ENCODE results near the gene THRB.

THRB gene

DNA sequence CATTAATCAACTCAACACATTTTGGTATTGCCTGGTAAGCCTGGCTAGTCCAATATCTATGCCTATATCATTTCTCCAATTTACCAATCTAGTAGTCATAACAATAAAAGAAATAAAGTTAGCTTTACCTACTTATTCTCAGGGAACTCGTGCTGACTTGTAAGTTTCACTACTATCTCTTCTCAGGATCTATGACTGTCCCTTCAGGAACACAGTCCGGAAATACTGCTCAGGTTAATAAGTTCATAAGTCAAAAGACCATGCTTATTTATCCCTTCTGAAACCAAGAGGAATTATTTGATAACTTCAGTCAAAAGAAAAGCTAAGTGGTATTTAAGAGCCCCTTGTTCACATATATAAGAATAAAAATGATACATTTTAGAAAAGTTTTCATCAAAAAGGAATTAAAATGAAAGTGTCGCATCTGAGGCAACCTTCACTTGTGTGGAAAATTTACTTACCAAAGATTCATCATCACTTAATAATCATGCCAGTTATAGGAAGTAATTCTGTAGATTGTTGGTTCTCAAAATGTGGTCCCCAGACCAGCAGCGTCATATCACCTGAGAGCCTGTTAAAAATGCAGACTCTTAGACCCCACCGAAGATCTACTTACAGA is 15.5 kb upstream of the THRB start:
- DNase-seq = no peak

DNA sequence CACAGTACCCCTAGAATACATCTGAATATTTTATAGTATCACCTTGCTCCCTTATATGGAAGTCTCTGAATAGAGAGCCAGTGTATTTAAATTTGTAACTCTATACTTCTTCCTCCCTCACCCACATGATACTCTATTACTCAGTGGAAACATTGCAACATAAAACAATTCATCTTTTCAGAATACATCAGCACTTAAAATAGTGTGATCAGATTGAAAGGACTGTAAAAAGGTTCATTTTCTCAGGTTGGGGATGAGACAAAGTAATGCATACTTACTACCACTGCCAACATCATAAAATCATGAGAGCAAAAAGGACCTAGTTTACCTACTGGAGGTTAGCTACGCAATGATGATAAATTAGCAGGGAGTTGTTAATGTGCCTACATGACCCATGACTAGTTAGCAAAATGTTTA is 13.8 kb upstream of the THRB start:
- DNase-seq = no peak

DNA sequence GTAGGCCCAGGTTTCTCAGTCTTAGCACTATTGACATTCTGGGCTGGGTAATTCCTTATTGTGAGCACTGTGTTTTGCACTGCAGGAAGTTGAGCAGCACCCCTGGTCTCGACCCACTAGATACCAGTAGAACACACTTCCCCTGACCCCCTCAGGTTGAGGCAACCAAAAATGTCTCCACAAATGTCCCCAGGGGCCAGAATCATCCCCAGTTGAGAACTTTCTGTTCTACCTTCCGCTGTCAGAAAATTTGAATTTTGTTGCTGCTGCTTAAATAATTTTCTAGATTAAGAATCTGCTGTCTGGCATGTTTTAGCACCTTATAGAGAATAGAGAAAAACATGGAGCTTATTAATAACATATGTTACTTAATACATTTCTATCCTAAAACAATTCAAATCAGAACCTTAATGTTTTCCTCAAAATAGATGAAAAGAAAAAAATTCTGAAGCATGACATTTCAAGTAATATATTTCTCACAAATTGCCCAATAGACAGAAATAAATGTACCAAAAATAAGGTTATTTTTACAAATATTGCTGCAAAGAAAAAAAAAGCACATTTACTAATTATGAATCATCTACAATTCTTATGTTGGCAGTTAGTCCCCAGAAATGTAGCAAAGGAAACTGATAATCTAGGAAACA is 13.2 kb upstream of the THRB start:
- peak; percentile 18 for DNase-seq

DNA sequence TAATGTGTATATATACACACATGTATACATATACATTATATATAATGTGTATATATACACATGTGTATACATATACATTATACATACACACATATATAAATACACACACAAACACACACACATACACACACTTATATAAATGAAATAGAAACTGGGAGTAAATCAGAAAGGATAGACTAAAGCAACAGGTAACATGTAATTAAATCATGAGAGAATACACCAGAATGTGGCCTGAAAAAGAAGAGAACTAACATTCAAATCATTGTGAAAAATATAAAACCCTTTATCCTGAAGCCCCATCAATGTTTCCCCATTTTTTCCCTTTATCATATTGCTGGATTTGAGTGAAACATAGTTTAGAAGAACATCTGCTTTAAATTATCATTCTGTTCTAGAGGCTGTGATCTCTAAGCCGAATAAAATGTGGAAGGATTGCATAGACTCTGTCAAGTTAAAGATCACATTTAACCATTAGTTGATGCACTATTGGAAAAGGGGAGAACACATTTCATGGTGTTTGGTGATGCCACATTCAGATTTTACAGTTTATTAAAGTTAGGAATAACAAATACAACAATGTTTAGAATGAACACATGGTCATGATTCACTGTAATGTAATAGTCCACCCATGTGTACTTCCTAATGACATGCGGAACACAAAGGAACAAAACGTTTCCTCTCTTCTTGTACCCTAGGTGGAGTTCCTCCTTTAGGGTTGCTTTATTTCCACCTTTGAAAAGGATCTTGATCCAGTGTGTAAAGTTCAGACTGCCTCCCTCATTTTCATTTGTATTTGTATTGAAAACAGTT is 12.5 kb upstream of the THRB start:
- no peak for DNase-seq

DNA sequence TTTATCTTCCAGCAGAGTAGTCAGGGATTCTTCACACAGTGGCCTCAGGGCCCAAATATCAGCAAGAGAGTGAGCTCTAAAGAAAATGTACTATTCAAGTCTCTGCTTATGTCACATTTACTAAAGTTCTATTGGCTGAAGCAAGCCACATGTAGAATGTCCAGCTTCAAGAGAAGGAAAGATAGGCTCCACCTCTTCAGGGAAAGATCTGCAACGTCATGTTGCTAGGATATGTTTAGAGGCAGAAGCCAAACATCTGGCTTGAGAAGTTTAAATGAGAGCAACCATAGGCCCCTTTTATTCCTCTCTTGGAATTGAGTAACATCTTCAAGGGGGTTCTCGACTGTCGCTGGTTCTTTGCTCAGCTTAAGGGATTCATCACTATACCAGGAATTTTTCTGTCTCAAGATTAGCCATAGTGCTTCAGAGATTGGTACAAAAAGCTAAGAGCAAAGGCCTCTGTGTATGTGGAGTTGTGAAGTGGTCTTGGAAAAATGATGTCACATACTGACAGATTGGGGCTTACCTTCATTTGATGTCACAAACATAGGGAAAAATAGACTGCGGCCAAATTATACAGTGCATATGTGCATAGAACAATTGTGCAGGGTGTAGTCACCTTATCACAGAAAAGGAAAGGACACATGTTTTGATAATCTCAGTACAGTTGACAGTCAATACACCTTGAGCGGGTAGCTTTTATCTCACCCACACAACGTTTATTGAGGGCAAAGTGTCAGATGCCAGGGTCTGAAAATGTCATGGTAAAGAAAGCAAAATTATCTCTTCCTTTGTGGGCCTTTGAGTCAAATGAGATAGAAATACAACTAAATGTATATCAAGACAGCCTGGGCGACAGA is 11.3 kb upstream of the THRB start:
- DNase-seq = no peak

DNA sequence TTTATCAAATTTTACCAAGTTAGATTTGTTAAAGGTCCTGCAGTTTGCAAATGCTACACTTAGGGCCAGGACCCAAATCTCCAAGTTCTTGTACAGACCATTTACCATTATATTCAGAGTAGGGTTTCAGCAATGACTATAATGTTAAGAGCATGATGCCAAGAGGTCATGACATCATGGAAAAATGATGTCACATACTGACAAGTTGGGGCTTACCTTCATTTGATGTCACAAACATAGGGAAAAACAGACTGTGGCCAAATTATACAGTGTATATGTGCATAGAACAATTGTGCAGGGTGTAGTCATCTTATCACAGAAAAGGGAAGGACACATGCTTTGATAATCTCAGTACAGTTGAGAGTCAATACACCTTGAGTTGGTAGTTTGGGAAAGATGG is 10.1 kb upstream of the THRB start:
- no peak for DNase-seq

DNA sequence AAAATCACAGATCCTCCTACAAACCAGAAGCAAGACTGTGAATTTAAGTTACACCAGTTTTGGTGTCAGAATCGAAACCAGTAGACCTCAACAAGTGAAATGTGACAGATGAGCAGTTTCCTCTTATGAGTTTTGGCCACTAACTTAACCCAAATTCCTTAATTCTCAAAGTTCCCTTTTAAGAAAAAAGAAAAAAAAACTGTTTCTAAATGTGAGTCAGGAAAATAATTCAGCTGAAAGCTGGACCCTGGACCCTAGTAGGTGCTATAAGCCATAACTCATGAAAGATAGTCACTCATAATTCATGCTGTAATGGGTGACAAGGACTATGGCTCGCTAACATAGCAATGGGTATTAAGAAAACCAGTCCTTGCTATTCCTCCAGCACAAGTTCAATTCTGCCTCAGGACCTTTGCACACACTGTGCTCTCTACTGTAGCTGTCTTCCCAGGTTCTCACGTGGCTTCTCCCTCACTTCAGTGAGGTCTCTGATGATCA is 9.0 kb upstream of the THRB start:
- DNase-seq = no peak

DNA sequence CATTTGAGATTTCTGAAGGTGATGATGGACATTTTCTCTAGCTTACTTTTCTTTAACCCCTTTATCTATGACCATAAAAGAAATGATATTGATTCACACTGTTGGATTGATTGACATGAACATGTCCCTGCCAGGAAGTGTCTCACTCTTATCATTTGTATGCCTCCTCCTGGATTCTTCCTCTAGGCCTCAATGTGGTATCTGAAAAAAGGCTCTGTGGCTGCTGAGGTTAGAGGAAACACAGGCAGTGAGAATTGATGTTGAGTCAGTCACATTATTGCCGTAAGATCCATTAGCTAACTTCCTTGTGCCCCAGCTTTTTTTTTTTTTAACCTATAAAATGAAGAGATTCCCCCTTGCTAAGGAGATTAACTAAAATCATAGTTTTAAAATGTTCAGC is 8.0 kb upstream of the THRB start:
- no peak for DNase-seq

DNA sequence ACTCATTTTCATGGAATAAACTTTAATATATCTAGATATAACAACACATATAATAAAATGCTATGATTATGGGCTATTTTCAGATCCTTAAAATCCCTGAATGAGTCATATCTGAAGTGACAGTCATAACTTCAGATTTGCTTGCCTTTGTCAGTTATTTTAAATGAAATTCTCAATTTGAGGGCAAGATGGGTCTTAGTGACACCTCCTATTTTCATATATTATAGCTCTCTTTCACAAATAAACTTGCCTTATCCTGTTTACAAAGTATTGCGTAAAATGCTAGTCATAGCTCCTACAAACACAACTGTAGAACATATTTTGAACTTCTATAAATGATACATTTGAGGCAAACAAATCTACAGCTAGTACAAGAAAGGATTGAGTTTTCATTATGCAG is 6.2 kb upstream of the THRB start:
- no peak for DNase-seq

DNA sequence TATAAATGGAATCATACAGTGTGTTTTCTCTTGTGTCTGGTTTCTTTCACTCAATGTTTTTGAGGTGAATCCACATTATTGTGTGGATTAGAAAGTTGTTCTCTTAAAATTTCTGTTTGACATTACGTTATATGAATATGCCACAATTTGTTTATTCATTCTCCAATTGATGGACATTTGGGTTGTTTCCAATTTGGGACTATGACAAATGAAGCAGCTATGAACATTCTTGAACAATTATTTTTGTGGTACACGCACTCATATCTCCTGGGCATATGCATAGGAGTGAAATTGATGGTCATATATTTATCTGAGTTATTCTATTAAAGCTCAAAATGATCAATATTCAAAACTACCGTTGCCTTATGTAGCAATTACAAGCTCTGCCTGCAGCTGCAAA is 5.3 kb upstream of the THRB start:
- DNase-seq = no peak

DNA sequence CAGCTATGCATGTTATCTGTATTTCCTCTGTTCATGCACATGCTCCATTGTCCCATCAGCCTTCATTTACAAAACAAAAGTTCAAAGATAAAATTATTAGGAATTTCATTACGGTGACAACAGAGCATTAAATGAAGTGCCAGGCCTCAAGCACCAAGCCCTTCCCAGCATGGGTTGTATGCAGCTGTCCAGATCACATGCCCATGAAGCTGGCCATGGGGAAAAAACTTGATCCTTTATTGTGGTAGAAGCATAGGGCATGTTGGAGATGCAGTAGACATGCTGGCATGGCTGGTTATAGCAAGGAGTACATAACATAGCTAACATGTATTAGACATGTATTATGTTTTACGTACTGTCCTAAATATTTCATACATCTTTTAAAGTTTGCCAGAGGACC is 4.1 kb upstream of the THRB start:
- DNase-seq = no peak

DNA sequence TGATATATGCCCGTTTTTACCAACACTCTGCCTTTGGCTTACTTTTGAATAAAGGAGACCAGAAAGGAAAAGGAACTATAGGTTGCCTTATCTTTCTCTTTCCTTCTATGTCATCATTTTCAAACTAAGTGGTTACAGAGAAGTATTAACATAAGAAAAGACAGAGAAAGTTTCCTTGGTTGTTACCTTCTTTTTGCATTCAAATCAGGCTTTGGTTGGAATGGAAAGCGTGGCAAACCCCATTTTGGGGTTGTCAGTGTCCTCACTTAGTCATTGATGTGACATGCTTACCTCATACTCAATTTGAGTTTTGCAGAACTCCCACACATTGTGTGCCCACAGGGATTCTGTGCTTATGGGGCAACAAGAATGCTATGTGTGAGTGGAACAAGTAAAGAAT is 3.7 kb upstream of the THRB start:
- DNase-seq = no peak

DNA sequence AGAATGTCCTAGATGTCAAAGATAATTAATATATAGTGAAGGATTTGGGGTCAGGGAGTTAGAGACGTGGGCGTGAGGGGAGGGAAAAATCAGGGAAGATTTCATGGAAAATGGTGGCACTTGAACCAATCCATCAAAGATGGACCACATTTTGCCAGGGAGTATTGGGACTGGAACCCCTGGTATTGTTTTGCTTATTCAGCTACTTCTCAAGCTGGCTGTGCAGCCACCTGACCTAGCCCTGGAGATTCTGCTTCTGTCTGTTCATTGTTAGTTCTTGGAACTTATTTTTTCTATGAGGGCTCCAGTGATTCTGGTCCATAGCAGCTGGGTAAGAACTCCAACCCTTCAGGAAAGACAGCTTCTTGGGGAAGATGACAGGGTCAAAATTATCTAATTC is 3.3 kb upstream of the THRB start:
- no peak for DNase-seq

DNA sequence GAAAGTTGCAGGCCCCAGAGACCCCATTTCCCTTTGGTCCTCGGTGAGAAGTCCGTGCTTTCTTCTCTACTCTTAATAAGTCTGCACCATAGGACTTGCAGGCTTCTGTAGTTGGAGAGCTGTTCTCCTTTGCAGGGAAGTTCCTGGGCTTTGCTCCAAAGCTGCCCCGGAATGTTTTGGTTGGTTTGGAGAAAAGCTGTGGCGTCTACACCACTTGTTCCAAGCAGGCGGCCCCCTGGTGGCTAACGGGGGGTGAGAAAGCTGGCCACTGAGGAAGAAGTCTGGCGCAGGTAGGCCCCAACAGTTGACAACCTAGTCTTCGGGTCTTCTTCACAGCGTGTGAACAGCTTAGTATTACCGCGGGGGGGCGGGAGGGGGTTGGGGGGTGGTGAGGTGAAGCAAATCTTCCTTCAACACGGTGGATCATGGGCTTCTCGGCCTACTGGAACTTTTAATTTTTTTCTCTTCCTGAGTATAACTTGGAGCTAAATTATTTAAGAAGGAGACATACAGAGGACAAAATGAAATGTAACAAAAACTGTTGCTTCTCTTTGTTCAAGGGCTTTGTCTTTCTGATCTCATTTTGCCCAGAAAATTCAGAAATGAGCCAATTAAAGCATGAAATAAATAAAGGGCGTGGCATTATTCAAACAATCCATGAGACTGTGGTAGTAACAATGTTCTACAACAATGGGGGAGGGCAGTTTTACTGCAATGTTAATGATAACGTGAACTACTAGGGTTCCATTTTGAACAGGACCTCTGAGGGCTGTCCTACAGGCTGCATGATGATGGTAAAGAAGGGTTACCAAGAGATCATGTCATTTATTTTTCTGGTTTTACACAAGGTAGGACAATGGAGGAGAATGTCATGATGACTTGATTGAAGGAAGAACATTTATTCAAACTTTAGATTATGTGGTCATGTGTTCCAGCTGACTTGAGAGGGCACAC is 2.2 kb upstream of the THRB start:
- no peak for DNase-seq

DNA sequence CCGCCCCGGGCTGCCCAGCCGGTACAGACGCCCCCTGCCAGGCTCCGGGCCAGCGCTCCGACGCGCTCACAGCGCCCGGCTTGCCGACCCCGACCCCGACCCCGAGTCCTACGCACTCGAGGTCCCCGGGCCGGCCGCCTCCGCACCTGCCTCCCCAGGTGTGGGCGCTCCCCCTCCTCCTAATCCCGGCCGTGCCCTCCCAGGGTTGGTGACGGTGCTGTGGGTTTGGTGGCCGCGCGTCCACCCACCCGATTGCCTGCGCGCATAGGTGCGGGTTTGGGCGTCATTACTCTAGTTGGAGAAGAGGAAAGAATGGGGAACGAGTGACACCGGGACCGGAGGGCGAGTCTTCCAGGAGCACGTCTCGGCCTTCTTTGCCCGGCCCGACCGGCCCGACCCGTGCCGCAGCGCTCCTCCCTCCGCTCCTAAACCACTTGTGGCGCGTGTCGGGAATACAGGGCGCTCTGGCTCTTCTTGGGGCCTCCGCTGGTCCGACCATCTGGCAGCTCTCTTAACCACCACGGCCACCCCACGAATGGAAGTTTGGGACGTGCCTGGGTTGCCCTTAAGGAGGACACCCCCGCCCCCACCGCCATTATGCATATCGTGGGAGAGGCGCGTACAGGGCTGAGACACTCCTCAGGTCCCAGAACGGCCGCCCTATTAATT is 810 bp upstream of the THRB start:
- peak; percentile 3 for DNase-seq

DNA sequence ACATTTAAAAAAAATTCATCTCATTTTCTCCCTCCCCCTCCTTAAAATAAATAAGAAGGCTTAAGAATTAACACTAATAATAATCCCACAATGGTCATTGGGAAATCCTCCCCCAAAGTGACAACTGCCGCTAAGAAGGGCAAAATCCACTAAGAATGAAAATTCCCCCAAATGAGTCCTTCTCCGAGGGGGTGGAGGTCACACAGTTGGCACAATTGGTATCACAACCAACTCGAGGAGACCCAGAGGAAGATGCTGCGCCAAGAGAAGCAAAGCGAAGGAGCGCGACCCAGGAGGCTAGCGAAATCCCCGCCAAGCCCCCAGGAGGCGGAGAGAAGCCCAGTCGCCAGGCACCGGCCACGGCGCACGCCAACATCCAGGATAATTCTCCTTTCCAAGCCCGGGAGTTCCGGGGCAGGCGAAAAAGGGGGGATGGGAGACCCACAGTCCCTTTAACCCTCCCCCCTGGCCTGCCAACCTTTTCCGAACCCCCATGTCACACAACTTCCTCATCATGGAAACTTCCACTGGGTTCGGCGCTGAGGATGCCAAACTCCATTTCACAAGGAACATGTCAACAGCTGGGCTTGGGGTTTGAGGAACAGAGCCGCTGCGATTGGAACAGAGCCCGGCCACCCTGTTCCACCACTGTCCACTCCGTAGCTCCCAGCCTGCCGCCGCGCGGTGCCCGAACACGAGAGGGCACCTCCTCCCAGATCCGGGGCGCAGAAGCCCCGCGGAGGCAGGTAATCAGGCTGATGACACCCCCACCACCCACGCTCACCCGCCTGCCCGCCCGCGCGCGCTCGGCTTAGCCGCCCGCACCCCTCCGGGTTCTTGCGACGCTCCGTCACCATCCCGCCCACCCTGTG is 668 bp downstream of the THRB start:
- DNase-seq = peak; percentile 6

DNA sequence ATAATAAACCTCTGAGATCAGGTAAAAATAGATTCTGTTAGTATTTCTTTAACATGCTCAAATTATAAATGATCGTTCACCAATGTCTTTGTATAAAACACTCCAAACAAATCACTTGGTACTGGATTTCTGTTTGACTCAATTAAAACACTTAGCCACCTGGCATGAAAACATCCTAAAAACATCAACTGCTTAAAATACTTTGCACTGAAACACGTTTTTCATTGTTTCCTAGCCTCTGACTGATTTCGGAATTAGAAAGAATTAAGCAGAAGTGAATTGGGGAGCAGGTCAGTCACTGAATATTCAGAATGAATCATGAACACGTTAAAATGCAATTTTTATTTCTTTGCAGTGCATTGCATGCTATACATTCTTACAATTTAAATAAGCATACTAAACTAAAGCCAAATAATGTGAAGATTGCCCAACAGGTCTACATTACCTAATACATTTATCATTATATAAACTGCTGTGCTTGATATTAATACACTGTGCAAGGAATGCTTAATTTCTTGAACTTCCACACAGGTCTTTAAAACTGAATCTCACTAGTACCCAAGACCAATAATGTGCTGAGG is 1.6 kb downstream of the THRB start:
- DNase-seq = no peak

DNA sequence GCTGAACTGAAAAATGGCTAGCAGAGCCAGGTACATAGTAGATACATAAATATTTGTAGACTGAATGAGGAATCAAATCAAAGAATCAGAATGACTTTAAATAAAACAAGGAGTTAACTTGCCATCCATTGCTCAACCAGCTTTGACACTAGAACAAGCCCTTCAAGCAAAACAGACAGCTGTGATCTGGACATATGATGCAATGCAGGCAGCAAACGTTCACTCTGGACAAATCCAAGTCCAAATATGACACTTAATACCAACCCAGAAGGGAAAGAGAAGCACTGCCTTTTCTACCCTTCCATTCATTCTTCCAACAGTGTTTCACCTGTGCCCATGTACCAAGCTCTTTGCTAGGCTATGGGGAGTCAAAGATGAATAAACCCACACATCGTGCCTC is 4.5 kb downstream of the THRB start:
- no peak for DNase-seq

DNA sequence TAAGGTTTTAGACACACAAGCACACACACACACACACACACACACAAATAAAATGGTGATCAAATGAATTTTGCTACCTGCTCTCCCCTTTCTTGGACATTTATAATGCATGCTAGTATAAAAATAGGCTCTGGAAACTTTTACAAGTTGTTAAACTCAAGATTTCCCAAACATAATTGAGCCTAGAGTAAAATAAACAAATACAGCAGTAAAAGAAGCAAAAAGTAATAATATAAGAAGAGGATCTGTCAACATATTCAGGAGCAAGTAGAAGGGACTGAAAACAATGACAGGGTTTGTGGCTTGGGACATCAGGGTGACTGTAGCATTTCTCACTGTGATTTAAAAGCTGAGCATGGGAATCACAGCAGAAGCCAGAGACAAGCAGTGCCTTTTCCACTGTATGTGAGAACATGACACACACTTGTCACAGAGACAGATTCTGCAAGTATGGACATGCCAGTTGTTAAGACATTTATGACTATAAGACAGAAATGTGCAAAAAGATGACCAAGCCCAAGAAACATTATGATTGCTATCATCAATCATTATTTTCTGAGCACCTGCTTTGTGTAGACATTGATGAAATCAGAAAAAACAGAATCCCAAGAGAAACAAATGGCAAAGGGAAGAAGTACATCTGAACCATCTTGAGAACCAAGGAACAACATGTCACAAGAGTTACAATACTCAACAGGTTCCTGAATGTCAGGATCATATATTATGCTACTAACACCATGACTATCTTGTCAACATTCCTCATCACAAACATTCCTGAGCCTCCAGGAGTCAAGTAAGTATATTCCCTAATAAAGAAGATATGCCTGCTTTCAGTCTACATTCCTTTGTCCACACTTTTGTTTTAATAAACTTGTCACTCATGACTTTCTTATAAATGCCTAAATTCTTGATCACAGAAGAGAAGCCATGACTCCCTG is 7.1 kb downstream of the THRB start:
- no peak for DNase-seq

Data from CD4-positive, alpha-beta T cell treated with Interferon gamma for 1 hour (primary cell).